ENCODE measurements around the gene ENO1.

GRCh38 chr1:8814865-8815264 lies 63.6 kb downstream of the ENO1 start:
- TF ChIP-seq CTCF (IDR thresholded peaks at IDR 0.05; ENCODE audit: low read length) (no peak), EZH2 (IDR thresholded peaks at IDR 0.05; ENCODE audit: borderline replicate concordance, low read length) (no peak)

All from OCI-LY1 (cell line).